ENCODE data around the gene ATP6V1B1. TPM values are rescaled to one million over a fixed set of nuclear protein-coding genes. Genes with fewer than 3 reads are reported as not detected.

Gene ATP6V1B1
- total RNA-seq, 4 donors from 2014 or later = 1.2 to 2.5 TPM; not detected in 2

- no peak for DNase-seq (ENCODE audit: low spot score in 2 of 2)
- WGBS, 2 donors = 73 to 75% methylated on average over 10 of the region's 10 CpGs
- Histone ChIP-seq H3K27me3 (peaks cover 0 to 23% of the 10 kb centered on the region in 2 donors), H3K36me3 (no peaks in the 10 kb centered on the region), H3K27ac (no peak overlapping the region), H3K4me1 (no peaks in the 10 kb centered on the region), H3K9me3 (no peaks in the 10 kb centered on the region), H3K4me3 (no peak overlapping the region)
- TF ChIP-seq EP300 (IDR thresholded peaks at IDR 0.05) (no peak), POLR2A (IDR thresholded peaks at IDR 0.05) (no peak), CTCF (IDR thresholded peaks at IDR 0.05) (no peak)
Observed at GRCh38 chr2:70937866-70938585, 2.3 kb downstream of the ATP6V1B1 start.

DNA sequence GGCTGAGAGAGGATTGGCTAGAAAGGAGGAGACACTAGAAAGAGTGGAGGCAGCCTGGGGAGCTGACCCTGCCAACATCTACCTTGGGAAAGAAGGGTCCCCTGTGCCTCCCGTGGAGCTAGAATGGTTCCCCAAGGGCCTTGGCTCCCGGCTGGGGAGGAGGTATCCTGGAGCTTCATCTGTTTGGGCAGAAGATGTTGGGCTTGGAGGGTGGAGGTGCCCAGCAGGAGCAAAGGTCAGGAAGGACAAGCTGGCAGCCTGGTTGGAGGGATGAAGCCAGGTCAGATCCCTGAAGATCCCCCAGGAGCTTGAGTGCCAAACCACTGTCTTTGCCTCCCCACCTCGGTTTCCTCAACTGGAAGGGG, 2.9 kb downstream of the ATP6V1B1 start:
- Histone ChIP-seq H3K27ac (no peak overlapping the region), H3K4me1 (no peaks in the 10 kb centered on the region), H3K9me3 (no peaks in the 10 kb centered on the region), H3K36me3 (no peaks in the 10 kb centered on the region), H3K4me3 (no peak overlapping the region), H3K27me3 (peaks cover 0 to 23% of the 10 kb centered on the region in 2 donors)
- TF ChIP-seq EP300 (IDR thresholded peaks at IDR 0.05) (no peak), POLR2A (IDR thresholded peaks at IDR 0.05) (no peak), CTCF (IDR thresholded peaks at IDR 0.05) (no peak)
- 38 to 50% methylated on average over 3 of the region's 3 CpGs for WGBS, 2 donors
- DNase-seq (ENCODE audit: low spot score in 2 of 2) = no peak

- no peak for DNase-seq (ENCODE audit: low spot score in 2 of 2)
- Histone ChIP-seq H3K4me1 (no peaks in the 10 kb centered on the region), H3K9me3 (no peaks in the 10 kb centered on the region), H3K27ac (no peak overlapping the region), H3K36me3 (no peaks in the 10 kb centered on the region), H3K27me3 (peaks cover 0 to 23% of the 10 kb centered on the region in 2 donors), H3K4me3 (no peak overlapping the region)
- WGBS, 2 donors = 29 to 46% methylated on average over 30 of the region's 30 CpGs
- TF ChIP-seq POLR2A (IDR thresholded peaks at IDR 0.05) (no peak), CTCF (IDR thresholded peaks at IDR 0.05) (no peak), EP300 (IDR thresholded peaks at IDR 0.05) (no peak)
Observed at GRCh38 chr2:70939001-70939838, 3.5 kb downstream of the ATP6V1B1 start.

DNA sequence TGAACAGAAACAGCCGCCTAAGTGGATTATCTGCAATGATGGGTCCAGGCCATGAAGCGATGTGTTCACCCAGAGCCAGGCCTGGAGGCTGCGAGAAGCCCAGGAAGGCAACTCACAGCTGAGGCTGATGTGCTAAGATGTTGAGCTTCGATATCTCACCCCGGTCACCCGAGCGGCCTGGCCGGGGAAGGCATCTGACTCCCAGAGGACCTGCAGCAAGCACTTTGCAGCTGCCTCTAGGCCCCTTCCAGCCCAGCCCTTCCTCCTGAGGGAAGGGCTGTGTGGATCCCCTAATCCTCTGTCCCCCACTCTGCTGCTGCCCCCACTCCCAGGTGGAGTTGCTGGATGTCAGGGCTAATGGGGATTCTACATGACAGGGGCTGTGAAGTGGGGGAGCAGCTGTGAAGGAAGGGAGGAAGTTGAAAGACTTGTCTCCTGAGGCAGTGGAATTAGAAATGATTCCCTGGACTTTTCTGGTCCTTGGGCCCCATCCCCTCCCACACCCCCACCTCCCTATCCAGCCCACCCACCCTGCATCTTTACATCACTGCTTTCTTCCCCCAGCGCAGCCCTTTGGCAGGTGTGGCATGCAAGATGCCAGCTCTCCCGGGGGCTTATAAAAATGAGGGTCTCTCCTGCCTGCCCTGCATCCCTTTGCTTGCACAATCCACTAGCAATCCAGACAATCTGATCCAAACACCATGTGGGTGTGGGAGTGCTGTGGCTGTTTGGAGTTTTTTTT, 4.3 kb downstream of the ATP6V1B1 start:
- 80 to 83% methylated on average over 8 to 10 of the region's 10 CpGs for WGBS, 2 donors

More for the DNA sequence above, 4.3 kb downstream of the ATP6V1B1 start:
- Histone ChIP-seq H3K9me3 (no peaks in the 10 kb centered on the region), H3K4me1 (no peaks in the 10 kb centered on the region), H3K4me3 (no peak overlapping the region), H3K27ac (no peak overlapping the region), H3K27me3 (peaks cover 0 to 23% of the 10 kb centered on the region in 2 donors), H3K36me3 (no peaks in the 10 kb centered on the region)
- TF ChIP-seq CTCF (IDR thresholded peaks at IDR 0.05) (no peak), EP300 (IDR thresholded peaks at IDR 0.05) (no peak), POLR2A (IDR thresholded peaks at IDR 0.05) (no peak)
- DNase-seq (ENCODE audit: low spot score in 2 of 2) = no peak

All from tibial nerve (tissue), 4 donors.